Erythroblast (primary cell): ENCODE measurements around the gene PLCXD3.

Source experiments
- GATA1 ChIP-seq: IDR thresholded peaks from 2 replicates; pipeline ENCODE4 v1.6.1; 2011; ENCODE audit warnings: low read depth, mild to moderate bottlenecking, control low read depth, low read length, moderate library complexity
- POLR2A ChIP-seq: IDR thresholded peaks from 2 replicates; pipeline ENCODE4 v1.6.1; 2011; ENCODE audit warnings: mild to moderate bottlenecking, low read length

DNA sequence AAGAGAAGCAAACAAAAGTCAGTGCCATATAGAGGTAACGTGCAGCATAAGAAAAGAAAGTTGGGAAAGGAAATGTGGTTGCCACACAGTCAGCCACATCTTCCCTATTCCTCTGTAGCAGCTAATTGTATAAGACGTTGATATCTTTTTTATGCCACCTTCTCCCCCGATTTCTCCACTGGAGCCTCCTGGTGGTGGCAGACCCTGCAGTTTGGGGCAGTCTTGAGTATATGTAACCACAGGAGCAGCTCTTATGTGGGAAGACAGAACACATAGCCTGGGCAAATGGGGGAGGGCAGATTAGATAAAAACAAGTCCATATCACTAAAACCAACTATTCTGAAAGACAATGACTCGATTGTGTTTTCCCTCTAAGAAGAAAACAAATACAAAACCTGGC, 99.7 kb downstream of the PLCXD3 start:
- TF ChIP-seq POLR2A (no peak), GATA1 (no peak)
